SK-N-DZ (cell line): ENCODE results near the gene IRF2BPL.
"Not testable (repeated sequence)": the region's sequence is repeated elsewhere in the genome, so short reads cannot be mapped to it uniquely, and the experiment has no call there.

Experiments
- DNase-seq: peaks from one replicate; pipeline ENCODE4 v3.0.0-alpha.2; 2015; ENCODE audit warnings: low spot score

Gene IRF2BPL

GRCh38 chr14:77035267-77035666 lies 6.8 kb upstream of the IRF2BPL start:
- DNase-seq = no peak

GRCh38 chr14:77033622-77034589 lies 5.4 kb upstream of the IRF2BPL start:
- peak; percentile 78 for DNase-seq

GRCh38 chr14:77032844-77033621 lies 4.5 kb upstream of the IRF2BPL start:
- DNase-seq = peak; percentile 89

GRCh38 chr14:77032491-77032843 lies 4.0 kb upstream of the IRF2BPL start:
- no peak for DNase-seq

GRCh38 chr14:77031759-77032490 lies 3.4 kb upstream of the IRF2BPL start:
- no peak for DNase-seq

- no peak for DNase-seq
Observed at GRCh38 chr14:77027538-77028383, 747 bp downstream of the IRF2BPL start.

GRCh38 chr14:77026930-77027537 lies 1.5 kb downstream of the IRF2BPL start:
- peak; percentile 38 for DNase-seq

GRCh38 chr14:77026166-77026929 lies 2.2 kb downstream of the IRF2BPL start:
- peak; percentile 43 for DNase-seq

GRCh38 chr14:77025744-77026165 lies 2.8 kb downstream of the IRF2BPL start:
- no peak for DNase-seq

GRCh38 chr14:77024171-77024691 lies 4.3 kb downstream of the IRF2BPL start:
- DNase-seq = no peak

GRCh38 chr14:77023001-77023996 lies 5.2 kb downstream of the IRF2BPL start:
- peak; percentile 37 for DNase-seq

- DNase-seq = no peak
Observed at GRCh38 chr14:77022236-77022852, 6.2 kb downstream of the IRF2BPL start.

GRCh38 chr14:77021424-77021823 lies 7.1 kb downstream of the IRF2BPL start:
- not testable (repeated sequence) for DNase-seq

GRCh38 chr14:77018785-77019184 lies 9.7 kb downstream of the IRF2BPL start:
- no peak for DNase-seq

- no peak for DNase-seq
Observed at GRCh38 chr14:77017666-77018065, 10.8 kb downstream of the IRF2BPL start.

- no peak for DNase-seq
Observed at GRCh38 chr14:77014734-77015133, 13.8 kb downstream of the IRF2BPL start.

- no peak for DNase-seq
Observed at GRCh38 chr14:77014004-77014604, 14.4 kb downstream of the IRF2BPL start.
